Measurements from ENCODE around the gene MAN1A1. TPM values are rescaled to one million over a fixed set of nuclear protein-coding genes. Genes with fewer than 3 reads are reported as not detected.

Gene MAN1A1
- total RNA-seq, 2 donors from 2014 or later: 85.4 to 109 TPM

DNA sequence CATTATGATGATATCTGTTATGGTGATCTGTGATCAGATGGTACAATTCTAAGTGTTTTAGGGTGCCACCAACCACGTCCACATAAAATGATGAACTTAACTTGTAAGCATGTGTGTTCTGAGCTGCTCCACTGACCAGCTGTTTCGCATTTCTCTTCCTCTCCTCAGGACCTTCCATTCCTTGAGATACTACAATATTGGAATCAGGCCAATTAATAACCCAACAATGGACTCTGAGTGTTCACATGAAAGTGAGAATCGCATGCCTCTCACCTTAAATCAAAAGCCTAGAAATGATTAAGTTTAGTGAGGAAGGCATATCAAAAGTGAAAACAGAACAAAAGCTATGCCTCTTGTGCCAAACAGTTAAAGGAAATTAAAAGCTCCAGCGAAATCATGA is 114.6 kb downstream of the MAN1A1 start:
- ATAC-seq: no peak
- H3K9me3 ChIP-seq: no peaks in the 10 kb centered on the region
- TF ChIP-seq, protein P1, sequence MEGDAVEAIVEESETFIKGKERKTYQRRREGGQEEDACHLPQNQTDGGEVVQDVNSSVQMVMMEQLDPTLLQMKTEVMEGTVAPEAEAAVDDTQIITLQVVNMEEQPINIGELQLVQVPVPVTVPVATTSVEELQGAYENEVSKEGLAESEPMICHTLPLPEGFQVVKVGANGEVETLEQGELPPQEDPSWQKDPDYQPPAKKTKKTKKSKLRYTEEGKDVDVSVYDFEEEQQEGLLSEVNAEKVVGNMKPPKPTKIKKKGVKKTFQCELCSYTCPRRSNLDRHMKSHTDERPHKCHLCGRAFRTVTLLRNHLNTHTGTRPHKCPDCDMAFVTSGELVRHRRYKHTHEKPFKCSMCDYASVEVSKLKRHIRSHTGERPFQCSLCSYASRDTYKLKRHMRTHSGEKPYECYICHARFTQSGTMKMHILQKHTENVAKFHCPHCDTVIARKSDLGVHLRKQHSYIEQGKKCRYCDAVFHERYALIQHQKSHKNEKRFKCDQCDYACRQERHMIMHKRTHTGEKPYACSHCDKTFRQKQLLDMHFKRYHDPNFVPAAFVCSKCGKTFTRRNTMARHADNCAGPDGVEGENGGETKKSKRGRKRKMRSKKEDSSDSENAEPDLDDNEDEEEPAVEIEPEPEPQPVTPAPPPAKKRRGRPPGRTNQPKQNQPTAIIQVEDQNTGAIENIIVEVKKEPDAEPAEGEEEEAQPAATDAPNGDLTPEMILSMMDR (IDR thresholded peaks at IDR 0.05): no peak
- TF ChIP-seq POLR2A (IDR thresholded peaks at IDR 0.05): no peak
- DNase-seq: no peak
- H3K27ac ChIP-seq: no peak overlapping the region
- WGBS, 2 donors: 95 to 97% methylated on average over 4 of the region's 4 CpGs
- intact Hi-C loops (cut with DNase I): no loop called here
- H3K36me3 ChIP-seq (replicated peaks in 1 of 2; ENCODE audit: insufficient read depth in 1 of 2, low read depth in 2 of 2): peaks cover 0 to 3% of the 10 kb centered on the region in 2 donors
- no peaks in the 10 kb centered on the region for H3K27me3 ChIP-seq
- peaks cover 9% of the 10 kb centered on the region for H3K4me1 ChIP-seq
- no peak overlapping the region for H3K4me3 ChIP-seq

DNA sequence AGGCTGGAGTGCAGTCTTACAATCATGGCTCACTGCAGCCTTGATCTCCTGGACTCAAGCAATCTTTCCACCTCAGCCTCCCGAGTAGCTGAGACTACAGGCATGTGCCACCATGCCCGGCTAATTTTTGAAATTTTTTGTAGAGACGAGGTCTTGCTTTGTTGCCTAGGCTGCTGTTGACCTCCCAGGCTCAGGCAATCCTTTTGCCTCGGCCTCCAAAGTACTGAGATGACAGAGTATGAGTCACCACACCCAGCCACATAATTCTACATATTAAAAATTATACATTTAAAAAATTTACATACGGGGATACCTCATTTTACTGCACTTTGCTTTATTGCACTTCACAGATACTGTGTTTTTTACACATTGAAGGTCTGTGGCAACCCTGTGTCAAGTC is 115.1 kb downstream of the MAN1A1 start:
- TF ChIP-seq POLR2A (IDR thresholded peaks at IDR 0.05): no peak
- TF ChIP-seq, protein P1 (IDR thresholded peaks at IDR 0.05): no peak
- H3K36me3 ChIP-seq (replicated peaks in 1 of 2; ENCODE audit: insufficient read depth in 1 of 2, low read depth in 2 of 2): peaks cover 0 to 3% of the 10 kb centered on the region in 2 donors
- peaks cover 9% of the 10 kb centered on the region for H3K4me1 ChIP-seq
- WGBS, 2 donors: 87 to 91% methylated on average over 5 of the region's 5 CpGs
- no peak overlapping the region for H3K27ac ChIP-seq
- intact Hi-C loops (cut with DNase I): no loop called here
- DNase-seq: no peak
- no peaks in the 10 kb centered on the region for H3K9me3 ChIP-seq
- H3K27me3 ChIP-seq: no peaks in the 10 kb centered on the region
- no peak overlapping the region for H3K4me3 ChIP-seq
- no peak for ATAC-seq

GRCh38 chr6:119233312-119233984 is 116.1 kb downstream of the MAN1A1 start:
- no peak for TF ChIP-seq POLR2A (IDR thresholded peaks at IDR 0.05)
- TF ChIP-seq, protein P1 (IDR thresholded peaks at IDR 0.05): no peak
- whole genome bisulfite sequencing, 2 donors: 69 to 71% methylated on average over 2 of the region's 2 CpGs
- Histone ChIP-seq H3K27me3 (no peaks in the 10 kb centered on the region), H3K9me3 (no peaks in the 10 kb centered on the region), H3K36me3 (replicated peaks in 1 of 2; ENCODE audit: insufficient read depth in 1 of 2, low read depth in 2 of 2) (peaks cover 0 to 3% of the 10 kb centered on the region in 2 donors), H3K27ac (no peak overlapping the region), H3K4me3 (no peak overlapping the region), H3K4me1 (peaks cover 9% of the 10 kb centered on the region)
- ATAC-seq (no peak), DNase-seq (no peak)
- intact Hi-C loops (cut with DNase I): no loop called here

GRCh38 chr6:119231394-119231793 is 118.2 kb downstream of the MAN1A1 start:
- WGBS, 2 donors: 89 to 94% methylated on average over 4 of the region's 4 CpGs
- TF ChIP-seq POLR2A (IDR thresholded peaks at IDR 0.05): no peak
- TF ChIP-seq, protein P1 (IDR thresholded peaks at IDR 0.05): no peak
- no peak overlapping the region for H3K4me3 ChIP-seq
- H3K27me3 ChIP-seq: no peaks in the 10 kb centered on the region
- ATAC-seq (no peak), DNase-seq (no peak)
- intact Hi-C loops (cut with DNase I): no loop called here
- H3K27ac ChIP-seq: no peak overlapping the region
- peaks cover 0 to 3% of the 10 kb centered on the region in 2 donors for H3K36me3 ChIP-seq (replicated peaks in 1 of 2; ENCODE audit: insufficient read depth in 1 of 2, low read depth in 2 of 2)
- peaks cover 9% of the 10 kb centered on the region for H3K4me1 ChIP-seq
- H3K9me3 ChIP-seq: no peaks in the 10 kb centered on the region

DNA sequence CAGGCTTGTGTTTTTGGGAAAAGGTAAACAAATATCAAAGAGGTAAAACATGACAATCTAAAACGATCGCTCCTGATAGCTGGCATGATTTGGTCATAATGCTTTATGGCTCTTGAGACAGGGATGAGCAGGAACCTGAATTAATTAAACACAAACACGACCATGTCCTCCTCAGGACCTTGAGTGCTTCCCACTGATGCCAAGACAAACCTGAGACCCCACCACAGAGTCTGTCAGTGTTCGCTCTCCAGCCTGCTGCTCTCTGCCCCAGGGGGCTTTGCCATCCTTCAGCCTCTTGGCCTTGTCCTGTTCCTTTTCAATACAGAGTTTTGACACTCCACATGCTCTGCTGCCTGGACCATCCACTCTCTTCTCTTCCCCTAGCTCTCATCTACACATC is 119.4 kb downstream of the MAN1A1 start:
- no peaks in the 10 kb centered on the region for H3K9me3 ChIP-seq
- TF ChIP-seq, protein P1 (IDR thresholded peaks at IDR 0.05): no peak
- no peak for TF ChIP-seq POLR2A (IDR thresholded peaks at IDR 0.05)
- intact Hi-C loops (cut with DNase I): no loop called here
- no peak for DNase-seq
- WGBS, 2 donors: 80 to 84% methylated on average over 4 of the region's 4 CpGs
- no peak for ATAC-seq
- H3K27ac ChIP-seq: no peak overlapping the region
- H3K4me1 ChIP-seq: peaks cover 9% of the 10 kb centered on the region
- H3K27me3 ChIP-seq: no peaks in the 10 kb centered on the region
- H3K4me3 ChIP-seq: no peak overlapping the region
- peaks cover 0 to 2% of the 10 kb centered on the region in 2 donors for H3K36me3 ChIP-seq (replicated peaks in 1 of 2; ENCODE audit: insufficient read depth in 1 of 2, low read depth in 2 of 2)

All from body of pancreas (tissue), 4 donors.